Glomerular visceral epithelial cell (primary cell): ENCODE results near the gene MEIS3.
"Not testable (repeated sequence)": the region's sequence is repeated elsewhere in the genome, so short reads cannot be mapped to it uniquely, and the experiment has no call there.

Source experiments
- DNase-seq: peaks from one replicate; pipeline ENCODE4 v3.0.0-alpha.2; 2016; ENCODE audit errors: extremely low spot score

Gene MEIS3

GRCh38 chr19:47416643-47416985 is 2.7 kb downstream of the MEIS3 start:
- DNase-seq, result no peak

DNA sequence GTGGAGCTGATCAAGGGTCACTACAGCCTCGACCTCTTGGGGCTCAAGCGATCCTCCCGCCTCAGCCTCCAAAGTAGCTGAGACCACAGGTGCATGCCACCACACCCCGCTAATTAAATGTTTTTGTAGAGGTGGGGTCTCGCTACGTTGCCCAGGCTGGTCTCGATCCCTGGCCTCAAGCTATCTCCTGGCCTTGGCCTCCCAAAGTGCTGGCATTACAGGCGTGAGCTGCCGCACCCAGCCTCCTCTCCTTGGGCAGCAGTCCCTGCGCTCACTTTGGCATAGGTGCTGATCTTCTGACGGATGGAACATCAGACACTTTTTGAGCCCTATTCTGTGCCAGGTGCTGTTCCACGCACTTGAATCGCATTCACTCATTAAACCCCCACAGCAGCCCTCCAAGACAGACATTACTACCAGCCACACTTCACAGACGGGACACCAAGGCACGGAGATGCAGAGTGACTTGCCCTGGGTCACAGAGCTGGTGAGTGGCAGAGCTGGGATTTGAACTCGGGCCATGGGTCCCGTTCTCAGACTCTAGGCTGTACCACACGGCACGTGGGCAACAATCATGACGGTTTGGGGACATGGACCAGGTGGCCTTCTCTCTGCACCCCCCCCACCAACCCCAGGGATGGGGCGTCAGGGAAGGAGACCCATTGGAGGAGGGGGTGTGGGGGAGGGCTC is 3.2 kb downstream of the MEIS3 start:
- DNase-seq, result no peak

- DNase-seq, result no peak
These were observed 4.9 kb downstream of the MEIS3 start for GRCh38 chr19:47414469-47414868.

GRCh38 chr19:47413941-47414340 is 5.4 kb downstream of the MEIS3 start:
- no peak for DNase-seq

DNA sequence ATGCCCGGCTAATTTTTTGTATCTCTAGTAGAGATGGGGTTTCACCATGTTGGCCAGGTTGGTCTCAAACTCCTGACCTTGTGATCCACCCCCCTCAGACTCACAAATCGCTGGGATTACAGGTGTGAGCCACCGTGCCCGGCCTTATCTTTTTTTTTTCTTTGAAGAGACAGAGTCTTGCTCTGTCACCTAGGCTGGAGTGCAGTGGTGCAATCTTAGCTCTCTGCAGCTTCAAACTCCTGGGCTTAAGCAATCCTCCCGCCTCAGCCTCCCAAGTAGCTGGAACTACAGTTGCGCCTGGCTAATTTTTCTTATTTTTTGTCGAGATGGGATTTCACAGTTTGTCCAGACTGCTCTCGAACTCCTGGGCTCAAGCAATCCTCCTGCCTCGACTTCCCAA is 7.6 kb downstream of the MEIS3 start:
- not testable (repeated sequence) for DNase-seq

DNA sequence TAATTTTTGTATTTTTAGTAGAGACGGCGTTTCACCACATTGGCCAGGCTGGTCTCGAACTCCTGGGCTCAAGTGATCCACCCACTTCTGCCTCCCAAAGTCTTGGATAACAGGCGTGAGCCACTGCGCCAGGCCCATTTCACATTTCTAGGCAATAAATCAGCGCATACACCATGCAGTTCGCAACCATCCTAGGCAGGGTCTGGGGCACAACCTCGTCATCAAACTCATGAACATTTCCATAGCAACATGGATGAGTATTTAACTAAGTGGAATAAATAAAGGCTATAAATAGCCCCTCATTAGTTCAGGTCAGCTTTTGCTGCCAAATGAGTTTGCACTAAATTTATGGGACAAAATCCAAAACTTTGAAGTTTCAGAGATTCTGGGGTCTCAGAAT is 8.2 kb downstream of the MEIS3 start:
- DNase-seq, result no peak

DNA sequence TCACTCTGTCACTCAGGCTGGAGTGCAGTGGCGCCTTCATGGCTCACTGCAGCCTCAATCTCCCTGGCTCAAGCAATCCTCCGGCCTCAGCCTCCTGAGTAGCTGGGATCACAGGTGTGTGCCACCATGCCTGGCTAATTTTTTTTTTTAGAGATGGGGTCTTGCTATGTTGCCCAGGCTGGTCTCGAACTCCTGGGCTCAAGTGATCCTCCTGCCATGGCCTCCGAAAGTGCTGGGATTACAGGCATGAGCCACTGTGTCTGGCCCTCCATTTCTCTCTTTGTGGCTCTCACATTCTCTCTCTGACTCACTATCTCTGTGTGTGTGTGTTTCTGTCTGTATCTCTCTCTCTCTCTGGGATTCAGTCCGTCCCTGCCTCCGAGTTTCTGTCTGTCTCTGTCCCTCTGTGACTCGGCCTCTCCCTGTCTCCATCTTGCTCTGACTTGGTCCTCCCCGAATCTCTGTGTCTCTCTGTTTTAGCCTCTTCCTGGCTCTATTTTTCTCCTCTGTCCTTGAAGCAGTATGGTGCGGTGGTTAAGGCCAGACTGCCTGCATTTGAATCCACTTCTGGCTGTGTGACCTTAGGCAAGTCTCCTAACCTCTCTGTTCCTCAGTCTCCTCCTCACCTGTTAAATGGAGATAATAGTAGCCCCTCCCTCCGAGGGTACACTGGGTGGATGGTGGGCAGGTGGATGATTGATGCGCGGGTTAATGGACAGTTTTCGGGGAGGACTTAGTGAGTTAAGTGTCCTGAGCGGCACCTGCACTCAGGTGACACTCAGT is 11.0 kb downstream of the MEIS3 start:
- DNase-seq, result no peak

DNA sequence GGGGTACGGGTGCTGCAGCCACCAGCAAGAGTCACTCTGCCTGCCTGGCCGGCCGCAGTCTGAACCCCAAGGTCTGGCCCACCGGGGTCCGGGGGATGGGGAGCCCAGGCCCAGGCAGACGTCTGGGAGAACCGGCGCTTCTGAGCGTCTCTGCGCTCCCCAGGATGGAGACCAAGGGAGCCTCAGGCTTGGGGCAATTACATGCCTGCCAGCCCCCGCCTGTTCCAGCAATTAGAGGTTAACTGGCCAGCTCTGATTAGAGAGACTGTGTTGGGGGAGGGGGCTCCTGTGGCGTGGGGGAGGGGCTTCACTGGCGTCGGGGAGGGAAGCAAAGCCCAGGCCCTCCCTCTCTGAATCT is 11.9 kb downstream of the MEIS3 start:
- DNase-seq, result no peak

GRCh38 chr19:47406711-47407416 is 12.5 kb downstream of the MEIS3 start:
- DNase-seq, result no peak

DNA sequence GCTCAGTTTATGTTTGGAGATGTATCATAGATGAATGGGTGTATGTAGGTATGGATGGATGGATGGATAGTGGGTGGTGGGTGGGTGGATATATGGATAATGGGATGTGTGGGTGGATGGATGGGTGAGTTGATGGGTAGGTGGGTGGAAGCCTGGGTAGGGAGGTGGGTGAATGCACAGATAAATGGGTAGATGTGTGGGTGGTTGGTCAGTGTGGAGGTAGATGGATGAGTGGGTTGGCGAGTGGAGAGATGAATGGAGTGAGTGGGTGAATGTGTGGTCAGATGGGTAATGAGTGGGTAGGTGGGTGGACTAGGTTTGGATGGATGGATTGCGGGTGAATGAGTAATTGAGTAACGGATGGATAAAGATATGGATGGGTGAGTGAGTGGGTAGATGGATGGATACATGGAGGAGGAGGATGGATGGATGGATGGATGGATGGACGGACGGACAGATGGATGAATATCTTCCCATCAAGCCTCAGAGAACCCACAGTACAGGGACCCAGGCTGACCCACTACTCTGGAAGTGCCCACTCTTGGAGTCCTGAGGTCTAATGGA is 13.4 kb downstream of the MEIS3 start:
- no peak for DNase-seq

DNA sequence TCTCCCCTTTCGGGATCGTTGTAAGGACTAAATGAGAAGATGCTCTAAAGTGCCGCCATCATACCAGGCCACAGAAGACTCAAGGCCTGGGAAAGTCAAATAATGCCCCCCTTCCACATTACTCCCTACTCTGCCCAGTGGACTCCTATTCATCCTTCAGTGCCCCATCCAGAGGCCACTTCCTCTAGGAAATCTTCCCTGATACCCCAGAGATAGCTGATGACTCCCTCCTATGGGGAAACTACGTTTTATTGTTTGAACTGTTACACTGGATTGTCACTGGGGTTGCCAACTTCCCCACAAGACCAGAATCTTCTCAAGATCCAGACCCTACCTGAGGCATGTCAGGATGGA is 14.2 kb downstream of the MEIS3 start:
- no peak for DNase-seq

- no peak for DNase-seq
These were observed 14.8 kb downstream of the MEIS3 start for GRCh38 chr19:47404334-47405196.

- DNase-seq, result no peak
These were observed 16.8 kb downstream of the MEIS3 start for GRCh38 chr19:47402504-47402903.

- DNase-seq, result no peak
These were observed 20.4 kb downstream of the MEIS3 start for GRCh38 chr19:47398707-47399597.

GRCh38 chr19:47391510-47392223 is 27.7 kb downstream of the MEIS3 start:
- DNase-seq, result peak; percentile 75

- DNase-seq, result no peak
These were observed 28.5 kb downstream of the MEIS3 start for GRCh38 chr19:47390533-47391488.

GRCh38 chr19:47389150-47389556 is 30.2 kb downstream of the MEIS3 start:
- no peak for DNase-seq

DNA sequence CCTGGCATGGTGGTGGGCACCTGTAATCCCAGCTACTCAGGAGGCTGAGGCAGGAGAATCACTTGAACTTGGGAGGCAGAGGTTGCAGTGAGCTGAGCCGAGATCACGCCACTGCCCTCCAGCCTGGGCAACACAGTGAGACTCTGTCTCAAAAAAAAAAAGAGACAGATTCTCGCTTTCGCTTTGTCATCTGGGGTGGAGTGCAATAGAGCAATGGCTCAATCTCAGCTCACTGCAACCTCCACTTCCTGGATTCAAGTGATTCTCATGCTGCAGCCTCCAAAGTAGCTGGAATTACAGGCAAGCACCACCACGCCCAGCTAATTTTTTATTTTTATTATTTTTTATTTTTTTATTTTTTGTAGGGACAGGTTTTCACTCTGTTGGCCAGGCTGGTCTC is 30.6 kb downstream of the MEIS3 start:
- not testable (repeated sequence) for DNase-seq

GRCh38 chr19:47387623-47388022 is 31.7 kb downstream of the MEIS3 start:
- DNase-seq, result not testable (repeated sequence)
